Keratinocyte (primary cell): ENCODE data around the gene PRKAG2. TPM values are rescaled to one million over a fixed set of nuclear protein-coding genes. Genes with fewer than 3 reads are reported as not detected.

Source experiments
- DNase-seq: peaks from one replicate; pipeline ENCODE4 v3.0.0-alpha.2; 2011; ENCODE audit warnings: low read depth, missing footprints, low spot score
- FAIRE-seq: peaks from 2 replicates; lab custom pipeline; 2011; peaks lifted over from hg19 to GRCh38; lab: Jason Lieb, UNC
- H2AFZ ChIP-seq: 2 replicates; pipeline ENCODE4 v1.6.0; 2012; ENCODE audit warnings: low read length, control low read depth, inconsistent platforms; ENCODE audit not compliant: control insufficient read depth
- H3K27ac ChIP-seq: 2 replicates; pipeline ENCODE4 v1.5.1; 2011; ENCODE audit warnings: low read length; ENCODE audit not compliant: control insufficient read depth, insufficient read depth
- H3K27me3 ChIP-seq: 3 replicates; pipeline ENCODE4 v1.6.0; 2011; ENCODE audit warnings: low read length; ENCODE audit not compliant: control insufficient read depth, insufficient read depth; ENCODE audit errors: extremely low read depth
- H3K36me3 ChIP-seq, 2 experiments: 2 replicates in 1 of 2; 3 replicates in 1 of 2; pipeline ENCODE4 v1.5.1; 2011; ENCODE audit warnings: low read length in 2 of 2, mild to moderate bottlenecking in 1 of 2; ENCODE audit not compliant: control insufficient read depth in 2 of 2, insufficient read depth in 2 of 2; ENCODE audit errors: extremely low read depth in 1 of 2
- H3K4me1 ChIP-seq: 3 replicates; pipeline ENCODE4 v1.5.1; 2011; ENCODE audit warnings: low read length; ENCODE audit not compliant: control insufficient read depth, insufficient read depth; ENCODE audit errors: extremely low read depth
- H3K4me2 ChIP-seq: 3 replicates; pipeline ENCODE4 v1.6.0; 2011; ENCODE audit warnings: low read depth, low read length; ENCODE audit not compliant: control insufficient read depth, insufficient read depth; ENCODE audit errors: extremely low read depth
- H3K4me3 ChIP-seq, 3 experiments: fragments of 200-600 bp in 1 of 3; sonication (generic) in 1 of 3; 2 replicates in 2 of 3; 3 replicates in 1 of 3; pipeline ENCODE4 v1.5.1; 2011 to 2016; ENCODE audit warnings: low read length in 3 of 3, mild to moderate bottlenecking in 3 of 3, control low read depth in 2 of 3, inconsistent platforms in 1 of 3, low read depth in 1 of 3, mixed read lengths in 1 of 3, mixed run types in 1 of 3, moderate library complexity in 1 of 3; ENCODE audit not compliant: control insufficient read depth in 2 of 3, insufficient read depth in 2 of 3; ENCODE audit errors: extremely low read depth in 1 of 3
- H3K79me2 ChIP-seq: 2 replicates; pipeline ENCODE4 v1.6.0; 2012; ENCODE audit warnings: low read length; ENCODE audit not compliant: control insufficient read depth, insufficient read depth
- H3K9ac ChIP-seq: 3 replicates; pipeline ENCODE4 v1.6.0; 2011; ENCODE audit warnings: low read length; ENCODE audit not compliant: control insufficient read depth, insufficient read depth; ENCODE audit errors: extremely low read depth
- H3K9me1 ChIP-seq: 3 replicates; pipeline ENCODE4 v1.6.0; 2011; ENCODE audit warnings: low read length; ENCODE audit not compliant: control insufficient read depth, insufficient read depth; ENCODE audit errors: extremely low read depth
- H3K9me3 ChIP-seq: 2 replicates; pipeline ENCODE4 v1.5.1; 2012; ENCODE audit warnings: low read depth, low read length; ENCODE audit not compliant: control insufficient read depth
- H4K20me1 ChIP-seq: 3 replicates; pipeline ENCODE4 v1.6.0; 2011; ENCODE audit warnings: low read length; ENCODE audit not compliant: control insufficient read depth, insufficient read depth; ENCODE audit errors: extremely low read depth
- EZH2 ChIP-seq: IDR thresholded peaks from one replicate; pipeline ENCODE4 v1.6.1; 2012; ENCODE audit warnings: inconsistent platforms, mild to moderate bottlenecking, low read length, moderate library complexity
- dilution Hi-C: fragments of 300-500 bp; cut with MboI; formaldehyde crosslinking; loops from one replicate; pipeline ENCODE4 v1.7.0; 2020; ENCODE audit warnings: low sequenced_read_pairs; ENCODE audit not compliant: extremely low pct_ligation_motif_present
- polyA plus RNA-seq, 5 experiments: library from polyadenylated mRNA; depleted of rRNA in 3 of 5; stranded (reverse) in 3 of 5; stranded (forward) in 1 of 5; unstranded in 1 of 5; fragments of >200 nt; gene quantifications; 1 replicate in 1 of 5; 2 replicates in 3 of 5; 3 replicates in 1 of 5; pipeline versions ENCODE4 v1.2.1 to v1.2.3, GENCODE V29; 2011 to 2012; ENCODE audit warnings: missing spikeins in 2 of 5, low read depth in 1 of 5, low replicate concordance in 1 of 5
- TF ChIP-seq, protein P1 (sequence below), 3 experiments: IDR thresholded peaks in 1 of 3; conservative IDR thresholded peaks in 1 of 3; optimal IDR thresholded peaks in 1 of 3; 2 replicates in 2 of 3; 3 replicates in 1 of 3; pipeline versions ENCODE3 to v1.5.1; 2011; ENCODE audit warnings: low read length in 3 of 3, mild to moderate bottlenecking in 3 of 3, moderate library complexity in 2 of 3, control low read depth in 1 of 3, inconsistent platforms in 1 of 3; ENCODE audit not compliant: insufficient read depth in 2 of 3; ENCODE audit errors: extremely low read depth in 1 of 3

Gene PRKAG2
- polyA plus RNA-seq, 1 donor (not counting 4 experiments of a cell fraction or from before 2014, with no cell fraction given) = 39.5 TPM

DNA sequence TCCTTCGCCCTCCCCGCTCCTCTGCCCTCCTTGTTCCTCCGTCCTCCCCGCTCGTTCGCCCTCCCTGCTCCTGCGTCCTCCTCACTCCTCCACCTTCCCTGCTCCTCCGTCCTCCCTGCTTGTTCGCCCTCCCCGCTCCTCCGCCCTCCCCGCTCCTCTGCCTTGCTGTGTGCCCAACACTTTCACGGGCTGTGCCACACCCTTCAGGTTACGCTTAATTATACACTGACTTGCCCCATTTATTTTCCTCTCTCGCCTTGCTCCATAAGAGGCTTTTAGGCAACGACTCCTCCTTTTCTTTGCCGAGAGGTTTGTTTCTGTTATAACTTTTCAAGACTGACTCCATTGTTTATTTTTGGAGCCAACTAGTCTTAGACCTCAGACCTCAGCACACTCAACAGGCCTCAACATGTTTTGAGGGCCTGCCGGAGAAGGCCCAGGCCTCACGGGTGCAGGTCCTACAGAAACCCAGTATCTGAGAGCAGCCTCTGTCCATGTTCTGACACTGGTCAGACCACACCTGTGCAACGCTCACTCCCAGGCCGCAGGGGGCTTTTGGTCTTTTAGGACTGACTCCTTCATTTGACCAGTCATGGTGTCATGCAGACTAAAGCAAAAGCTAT is 18.2 kb upstream of the PRKAG2 start:
- Histone ChIP-seq H3K4me1 (peaks cover 7% of the 10 kb centered on the region), H3K9ac (no peak overlapping the region), H3K27me3 (peaks cover 38% of the 10 kb centered on the region), H2AFZ (peak overlapping the region; percentile 58), H3K36me3 (no peaks in the 10 kb centered on the region), H3K79me2 (no peaks in the 10 kb centered on the region), H3K4me2 (peak overlapping the region; percentile 60), H3K9me3 (no peaks in the 10 kb centered on the region), H4K20me1 (peaks cover 2% of the 10 kb centered on the region), H3K9me1 (no peaks in the 10 kb centered on the region), H3K27ac (no peak overlapping the region), H3K4me3 (no peak overlapping the region)
- dilution Hi-C loops = no loop called here
- FAIRE-seq (peak; percentile 39), DNase-seq (no peak)
- TF ChIP-seq EZH2 = no peak
- TF ChIP-seq, protein P1, sequence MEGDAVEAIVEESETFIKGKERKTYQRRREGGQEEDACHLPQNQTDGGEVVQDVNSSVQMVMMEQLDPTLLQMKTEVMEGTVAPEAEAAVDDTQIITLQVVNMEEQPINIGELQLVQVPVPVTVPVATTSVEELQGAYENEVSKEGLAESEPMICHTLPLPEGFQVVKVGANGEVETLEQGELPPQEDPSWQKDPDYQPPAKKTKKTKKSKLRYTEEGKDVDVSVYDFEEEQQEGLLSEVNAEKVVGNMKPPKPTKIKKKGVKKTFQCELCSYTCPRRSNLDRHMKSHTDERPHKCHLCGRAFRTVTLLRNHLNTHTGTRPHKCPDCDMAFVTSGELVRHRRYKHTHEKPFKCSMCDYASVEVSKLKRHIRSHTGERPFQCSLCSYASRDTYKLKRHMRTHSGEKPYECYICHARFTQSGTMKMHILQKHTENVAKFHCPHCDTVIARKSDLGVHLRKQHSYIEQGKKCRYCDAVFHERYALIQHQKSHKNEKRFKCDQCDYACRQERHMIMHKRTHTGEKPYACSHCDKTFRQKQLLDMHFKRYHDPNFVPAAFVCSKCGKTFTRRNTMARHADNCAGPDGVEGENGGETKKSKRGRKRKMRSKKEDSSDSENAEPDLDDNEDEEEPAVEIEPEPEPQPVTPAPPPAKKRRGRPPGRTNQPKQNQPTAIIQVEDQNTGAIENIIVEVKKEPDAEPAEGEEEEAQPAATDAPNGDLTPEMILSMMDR (optimal IDR thresholded peaks at IDR 0.05 in 1 of 3, IDR thresholded peaks at IDR 0.05 in 1 of 3, conservative IDR thresholded peaks at IDR 0.05 in 1 of 3; ENCODE audit: extremely low read depth in 1 of 3, insufficient read depth in 2 of 3, low read length in 3 of 3) = no peak

DNA sequence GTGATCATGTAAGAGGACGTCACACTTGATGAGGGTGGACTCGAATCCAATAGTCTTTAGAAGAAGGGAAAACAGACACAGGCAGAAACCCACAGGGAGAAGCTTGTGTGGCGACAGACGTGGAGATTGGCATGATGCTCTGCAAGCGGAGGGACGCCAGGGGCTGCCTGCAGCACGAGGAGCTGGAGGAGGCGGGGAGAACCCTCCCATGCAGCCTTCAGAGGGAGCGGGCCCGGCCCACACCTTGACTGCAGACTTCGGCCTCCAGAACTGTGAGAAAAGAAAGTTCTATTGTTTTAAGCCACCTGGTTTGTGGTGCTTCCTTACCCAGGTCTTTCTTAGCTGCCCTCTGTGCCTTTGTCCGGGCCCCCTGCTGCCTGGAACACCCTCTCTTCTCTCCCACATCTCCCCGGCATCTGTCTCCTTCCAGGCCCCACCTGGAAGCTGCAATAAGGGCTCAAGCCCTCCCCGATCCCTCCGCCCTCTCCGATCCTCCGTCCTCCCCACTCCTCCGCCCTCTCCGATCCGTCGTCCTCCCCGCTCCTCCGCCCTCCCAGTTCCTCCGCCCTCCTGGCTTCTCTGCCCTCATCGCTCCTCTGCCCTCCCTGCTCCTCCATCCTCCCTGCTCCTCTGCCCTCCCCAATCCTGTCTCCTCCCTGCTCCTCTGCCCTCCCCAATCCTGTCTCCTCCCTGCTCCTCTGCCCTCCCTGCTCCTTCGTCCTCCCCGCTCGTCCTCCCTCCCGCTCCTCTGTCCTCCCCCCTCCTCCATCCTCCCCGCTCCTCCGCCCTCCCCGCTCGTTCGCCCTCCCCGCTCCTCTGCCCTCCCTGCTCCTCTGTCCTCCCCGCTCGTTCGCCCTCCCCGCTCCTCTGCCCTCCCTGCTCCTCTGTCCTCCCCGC is 17.4 kb upstream of the PRKAG2 start:
- Histone ChIP-seq H3K4me1 (peaks cover 7% of the 10 kb centered on the region), H3K79me2 (no peaks in the 10 kb centered on the region), H3K4me3 (no peak overlapping the region), H4K20me1 (peaks cover 2% of the 10 kb centered on the region), H3K36me3 (no peaks in the 10 kb centered on the region), H3K4me2 (no peak overlapping the region), H3K9me3 (no peaks in the 10 kb centered on the region), H3K27me3 (peaks cover 38% of the 10 kb centered on the region), H2AFZ (no peak overlapping the region), H3K9ac (no peak overlapping the region), H3K27ac (no peak overlapping the region), H3K9me1 (no peaks in the 10 kb centered on the region)
- FAIRE-seq (no peak), DNase-seq (no peak)
- TF ChIP-seq, protein P1 (optimal IDR thresholded peaks at IDR 0.05 in 1 of 3, IDR thresholded peaks at IDR 0.05 in 1 of 3, conservative IDR thresholded peaks at IDR 0.05 in 1 of 3; ENCODE audit: extremely low read depth in 1 of 3, insufficient read depth in 2 of 3, low read length in 3 of 3) = no peak
- no peak for TF ChIP-seq EZH2
- dilution Hi-C loops = no loop called here
